ENCODE data around the gene ATP5PD. TPM values are rescaled to one million over a fixed set of nuclear protein-coding genes. Genes with fewer than 3 reads are reported as not detected.
A peak's percentile ranks its signal among the peaks of the same experiment; 100 is the strongest.

The ATP5PD gene
- polyA plus RNA-seq, 1 donor (not counting 4 experiments of a cell fraction or from before 2014, with no cell fraction given), result 276 TPM

- dilution Hi-C loops (cut with MboI; ENCODE audit: extremely low pct_ligation_motif_present, low sequenced_read_pairs), result no loop called here
- no peak overlapping the region for H2AFZ ChIP-seq (ENCODE audit: control insufficient read depth, low read length)
- TF ChIP-seq EZH2 (IDR thresholded peaks at IDR 0.05; ENCODE audit: low read length), result no peak
- no peak for TF ChIP-seq CTCF (optimal IDR thresholded peaks at IDR 0.05 in 1 of 3, IDR thresholded peaks at IDR 0.05 in 1 of 3, conservative IDR thresholded peaks at IDR 0.05 in 1 of 3; ENCODE audit: extremely low read depth in 1 of 3, insufficient read depth in 2 of 3, low read length in 3 of 3)
- H3K9me3 ChIP-seq (ENCODE audit: control insufficient read depth, low read depth, low read length), result no peaks in the 10 kb centered on the region
- peaks cover 14% of the 10 kb centered on the region for H3K4me1 ChIP-seq (ENCODE audit: control insufficient read depth, extremely low read depth, insufficient read depth, low read length)
- H3K27ac ChIP-seq (ENCODE audit: control insufficient read depth, insufficient read depth, low read length), result no peak overlapping the region
- H3K9ac ChIP-seq (ENCODE audit: control insufficient read depth, extremely low read depth, insufficient read depth, low read length), result no peak overlapping the region
- DNase-seq (ENCODE audit: low read depth, low spot score) (no peak), FAIRE-seq (no peak)
- H4K20me1 ChIP-seq (ENCODE audit: control insufficient read depth, extremely low read depth, insufficient read depth, low read length), result no peaks in the 10 kb centered on the region
- peaks cover 10 to 18% of the 10 kb centered on the region in 2 experiments for H3K36me3 ChIP-seq (ENCODE audit: control insufficient read depth in 2 of 2, extremely low read depth in 1 of 2, insufficient read depth in 2 of 2, low read length in 2 of 2)
- no peaks in the 10 kb centered on the region for H3K27me3 ChIP-seq (ENCODE audit: control insufficient read depth, extremely low read depth, insufficient read depth, low read length)
- peak overlapping the region; percentile 87 for H3K4me2 ChIP-seq (ENCODE audit: control insufficient read depth, extremely low read depth, insufficient read depth, low read depth, low read length)
- H3K9me1 ChIP-seq (ENCODE audit: control insufficient read depth, extremely low read depth, insufficient read depth, low read length), result no peaks in the 10 kb centered on the region
- H3K4me3 ChIP-seq (ENCODE audit: control insufficient read depth in 2 of 3, extremely low read depth in 1 of 3, insufficient read depth in 2 of 3, low read depth in 1 of 3, low read length in 3 of 3), result no peak overlapping the region
- peaks cover 18% of the 10 kb centered on the region for H3K79me2 ChIP-seq (ENCODE audit: control insufficient read depth, insufficient read depth, low read length)
These were observed 2.3 kb upstream of the ATP5PD start for GRCh38 chr17:75049057-75049456.

- dilution Hi-C loops (cut with MboI; ENCODE audit: extremely low pct_ligation_motif_present, low sequenced_read_pairs), result no loop called here
- Histone ChIP-seq H3K27ac (ENCODE audit: control insufficient read depth, insufficient read depth, low read length) (no peak overlapping the region), H3K9ac (ENCODE audit: control insufficient read depth, extremely low read depth, insufficient read depth, low read length) (peak overlapping the region; percentile 97), H3K4me2 (ENCODE audit: control insufficient read depth, extremely low read depth, insufficient read depth, low read depth, low read length) (peak overlapping the region; percentile 87), H3K27me3 (ENCODE audit: control insufficient read depth, extremely low read depth, insufficient read depth, low read length) (no peaks in the 10 kb centered on the region), H3K4me3 (ENCODE audit: control insufficient read depth in 2 of 3, extremely low read depth in 1 of 3, insufficient read depth in 2 of 3, low read depth in 1 of 3, low read length in 3 of 3) (peak overlapping the region; percentile 78 to 98 (median 82)), H3K36me3 (ENCODE audit: control insufficient read depth in 2 of 2, extremely low read depth in 1 of 2, insufficient read depth in 2 of 2, low read length in 2 of 2) (peaks cover 7 to 13% of the 10 kb centered on the region in 2 experiments), H4K20me1 (ENCODE audit: control insufficient read depth, extremely low read depth, insufficient read depth, low read length) (no peaks in the 10 kb centered on the region), H3K4me1 (ENCODE audit: control insufficient read depth, extremely low read depth, insufficient read depth, low read length) (peaks cover 14% of the 10 kb centered on the region), H3K79me2 (ENCODE audit: control insufficient read depth, insufficient read depth, low read length) (peaks cover 21% of the 10 kb centered on the region), H3K9me1 (ENCODE audit: control insufficient read depth, extremely low read depth, insufficient read depth, low read length) (no peaks in the 10 kb centered on the region), H2AFZ (ENCODE audit: control insufficient read depth, low read length) (no peak overlapping the region), H3K9me3 (ENCODE audit: control insufficient read depth, low read depth, low read length) (no peaks in the 10 kb centered on the region)
- FAIRE-seq, result no peak
- DNase-seq (ENCODE audit: low read depth, low spot score), result no peak
- no peak for TF ChIP-seq EZH2 (IDR thresholded peaks at IDR 0.05; ENCODE audit: low read length)
- no peak for TF ChIP-seq CTCF (optimal IDR thresholded peaks at IDR 0.05 in 1 of 3, IDR thresholded peaks at IDR 0.05 in 1 of 3, conservative IDR thresholded peaks at IDR 0.05 in 1 of 3; ENCODE audit: extremely low read depth in 1 of 3, insufficient read depth in 2 of 3, low read length in 3 of 3)
These were observed 1.6 kb upstream of the ATP5PD start for GRCh38 chr17:75048249-75048878.

All from keratinocyte (primary cell).